GM19193 (cell line): ENCODE data around the gene THSD7A.

Experiments
- POLR2A ChIP-seq: IDR thresholded peaks from 4 replicates; pipeline ENCODE4 v1.6.1; 2011; ENCODE audit not compliant: insufficient read depth, insufficient read length; ENCODE audit errors: extremely low read depth

Gene THSD7A

DNA sequence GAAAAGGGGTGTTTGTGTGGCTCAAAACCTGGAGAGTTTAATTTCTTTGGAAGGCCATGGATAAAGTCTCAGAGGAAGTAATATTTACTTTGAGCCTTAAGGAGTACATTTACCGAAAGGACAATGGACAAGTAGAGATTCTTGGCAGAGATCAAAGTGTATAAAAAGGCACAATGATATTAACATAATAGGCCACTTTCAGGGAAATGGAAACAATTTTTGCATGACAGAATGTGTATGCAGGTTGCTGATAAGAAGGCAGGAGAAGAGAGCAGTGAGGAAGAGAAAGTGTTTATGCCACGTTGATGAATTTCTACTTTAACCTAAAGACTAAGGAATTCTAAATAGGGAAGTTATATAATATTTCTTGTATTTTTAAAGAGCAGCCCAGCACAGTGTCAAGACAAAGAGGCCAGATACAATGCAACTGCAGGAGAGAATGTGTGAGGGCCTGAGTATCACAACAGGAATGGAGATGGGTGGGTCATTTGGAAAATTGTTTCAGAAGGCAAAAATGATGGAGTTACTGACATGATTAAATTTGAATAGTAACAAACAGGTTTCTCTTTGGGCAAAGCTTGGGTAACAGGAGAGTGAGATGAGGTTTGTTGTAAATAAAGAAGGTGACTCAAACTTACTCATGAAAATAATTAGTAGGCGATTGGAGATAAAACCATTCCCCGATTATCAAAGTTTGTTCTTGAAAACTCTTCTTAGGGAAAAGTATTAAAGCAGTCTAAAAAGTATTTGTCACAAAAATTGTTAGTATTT lies 84.1 kb downstream of the THSD7A start:
- TF ChIP-seq POLR2A, result no peak

DNA sequence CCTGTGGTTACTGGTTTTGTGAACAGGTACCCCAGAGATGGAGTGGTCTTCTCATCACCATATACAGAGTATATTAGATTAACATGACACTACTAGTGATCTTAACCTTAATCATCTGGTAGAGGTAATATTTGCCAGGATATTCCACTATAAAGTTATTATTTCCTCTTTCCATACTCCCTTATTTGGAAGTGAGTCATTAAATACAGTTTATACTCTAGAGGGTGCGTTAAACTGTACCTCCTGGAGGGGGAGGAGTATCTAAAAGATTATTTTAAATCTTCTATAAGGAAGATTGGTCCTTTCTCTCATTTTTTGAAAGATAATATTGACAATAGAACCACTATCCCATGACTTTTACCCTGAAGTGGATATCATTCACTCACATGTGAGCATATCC lies 85.4 kb downstream of the THSD7A start:
- TF ChIP-seq POLR2A, result no peak

DNA sequence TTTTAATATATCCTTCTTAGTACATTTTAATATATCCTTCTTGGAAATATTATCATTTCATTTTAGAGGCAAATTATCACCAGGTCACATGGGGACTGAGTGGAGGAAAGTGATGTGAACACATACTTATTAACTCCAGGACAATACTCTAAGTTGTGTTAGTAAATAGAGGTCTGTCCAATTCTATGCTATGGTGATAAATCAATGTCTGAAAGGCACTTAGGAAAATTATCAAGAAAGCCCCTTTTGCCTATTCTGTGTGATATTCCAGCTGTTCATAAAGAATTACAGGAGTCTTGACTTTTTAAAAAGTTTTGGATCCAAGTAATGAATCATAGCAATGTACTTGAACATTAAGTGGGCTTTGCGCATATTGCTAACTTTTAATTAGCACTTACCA lies 88.5 kb downstream of the THSD7A start:
- no peak for TF ChIP-seq POLR2A

DNA sequence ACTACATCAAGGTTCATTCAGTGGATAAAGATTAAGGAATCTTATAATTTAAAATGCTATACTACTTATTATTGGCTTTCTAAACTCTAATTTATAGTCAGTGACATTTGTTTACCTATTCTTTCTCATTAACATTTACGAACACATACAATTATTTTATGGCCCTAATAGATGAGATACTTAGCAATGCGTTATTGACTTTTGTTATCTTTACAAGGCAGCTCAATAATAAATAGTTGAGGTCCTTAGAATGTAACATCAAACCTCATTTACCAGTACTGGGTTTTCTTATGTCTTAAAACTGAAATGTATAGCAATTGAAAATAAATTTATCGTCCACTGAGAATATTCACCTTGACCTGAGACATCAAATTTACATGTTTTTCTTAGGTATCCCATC lies 89.0 kb downstream of the THSD7A start:
- no peak for TF ChIP-seq POLR2A

DNA sequence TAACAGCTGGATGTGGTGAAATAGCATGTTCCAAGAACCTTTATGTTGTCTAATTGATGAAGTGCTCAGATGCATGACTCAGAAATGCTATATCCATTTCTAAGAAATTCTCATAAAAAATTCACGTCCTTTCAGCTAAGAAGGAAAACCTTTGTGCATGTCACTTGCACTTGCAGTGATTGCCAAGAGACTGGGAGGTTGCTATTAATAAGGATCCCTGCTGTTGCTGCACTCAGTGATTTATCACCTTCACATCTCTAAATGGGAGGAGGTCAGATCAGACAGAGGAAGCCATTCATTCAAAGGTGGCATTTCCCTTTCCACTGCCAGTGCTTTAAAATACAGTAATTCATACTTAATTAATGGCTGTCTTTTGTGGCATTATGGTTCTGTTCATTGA lies 89.5 kb downstream of the THSD7A start:
- TF ChIP-seq POLR2A, result no peak

DNA sequence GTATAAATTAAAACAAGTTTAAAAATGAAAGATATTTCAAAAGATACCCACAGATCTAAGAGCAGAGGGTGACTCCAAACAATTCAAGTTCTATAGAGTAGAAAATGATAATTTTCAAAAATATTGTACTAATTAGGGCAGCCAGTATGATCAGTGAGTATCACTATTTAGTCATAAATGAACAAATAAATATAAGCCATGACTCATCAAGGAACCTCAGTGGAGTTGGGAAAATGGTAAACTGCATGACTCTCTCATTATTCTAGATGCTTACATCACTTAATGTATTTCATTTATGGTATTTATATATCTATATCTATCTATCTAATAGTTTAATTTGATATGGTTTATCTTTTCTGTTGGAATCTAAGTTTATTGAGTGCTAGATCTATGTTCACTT lies 94.3 kb downstream of the THSD7A start:
- TF ChIP-seq POLR2A, result no peak

DNA sequence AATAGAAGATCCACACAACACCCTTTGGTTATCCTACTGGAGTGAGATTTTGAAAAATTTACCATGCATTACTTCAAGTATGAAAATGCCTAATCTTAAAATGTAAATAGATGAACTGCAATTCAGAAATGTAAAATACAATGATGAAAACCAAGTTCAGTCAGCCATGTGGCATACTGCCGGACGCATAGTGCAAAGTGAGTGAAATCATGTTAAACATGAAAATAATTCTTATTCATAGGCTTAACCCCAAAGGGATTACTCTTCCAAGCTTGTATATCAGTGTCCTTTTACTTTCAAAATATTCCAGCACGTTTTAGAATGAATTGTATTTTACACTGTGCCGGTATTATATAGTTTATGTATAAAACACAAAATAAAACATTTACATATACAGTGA lies 99.8 kb downstream of the THSD7A start:
- TF ChIP-seq POLR2A, result no peak

DNA sequence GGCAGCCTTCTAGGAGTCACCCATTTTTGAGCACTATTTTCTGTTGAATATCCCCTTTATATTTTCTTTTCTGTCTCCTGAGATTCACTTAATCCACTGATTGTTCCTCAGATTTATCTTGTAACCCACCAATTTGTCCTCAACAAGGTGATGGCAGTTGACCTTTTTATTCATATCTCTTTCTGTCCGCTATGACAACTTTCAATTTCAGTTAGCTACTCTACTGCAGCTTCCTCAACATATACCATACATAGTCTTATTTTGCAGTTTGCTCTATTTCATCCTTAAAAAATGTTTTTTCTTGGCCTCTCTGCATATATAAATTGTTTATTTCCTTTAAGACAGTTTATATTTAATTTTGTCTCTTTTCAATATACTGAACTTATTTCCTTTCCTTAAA lies 101.3 kb downstream of the THSD7A start:
- TF ChIP-seq POLR2A, result no peak

DNA sequence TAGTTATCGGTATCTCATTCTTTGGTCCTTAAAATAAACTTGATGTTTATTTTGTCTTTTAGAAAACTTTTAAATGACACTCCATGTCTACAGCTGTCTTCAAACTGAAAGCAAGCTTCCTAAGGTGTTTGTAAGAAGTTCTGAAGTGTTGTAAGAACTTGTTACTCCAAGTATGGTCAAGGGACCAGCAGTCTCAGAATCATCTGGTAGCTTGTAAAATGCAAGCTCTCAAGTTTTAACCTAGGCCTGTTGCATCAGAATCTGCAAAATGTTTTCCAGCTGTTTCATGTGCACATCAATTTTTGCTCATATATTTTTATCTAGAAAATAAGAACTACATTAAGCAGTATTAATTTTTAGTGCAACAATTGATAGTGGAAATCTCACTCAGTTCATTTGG lies 104.1 kb downstream of the THSD7A start:
- no peak for TF ChIP-seq POLR2A

DNA sequence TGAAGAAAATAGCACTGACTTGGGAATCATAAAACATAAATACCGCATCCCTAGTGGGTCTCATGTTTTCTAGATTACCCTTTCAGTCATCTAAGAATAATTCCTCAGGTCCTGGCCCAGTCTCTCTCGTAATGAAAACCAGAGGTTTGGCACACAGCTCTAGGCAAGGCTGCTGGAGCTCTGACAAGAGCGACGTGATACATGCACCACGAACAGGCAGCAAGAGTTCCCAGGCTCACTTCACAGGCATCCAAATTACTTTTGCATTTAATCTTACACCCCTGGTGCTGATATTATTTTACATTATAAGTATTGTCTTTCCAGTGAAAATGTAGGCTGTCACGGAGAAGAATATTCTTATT lies 105.2 kb downstream of the THSD7A start:
- TF ChIP-seq POLR2A, result no peak

DNA sequence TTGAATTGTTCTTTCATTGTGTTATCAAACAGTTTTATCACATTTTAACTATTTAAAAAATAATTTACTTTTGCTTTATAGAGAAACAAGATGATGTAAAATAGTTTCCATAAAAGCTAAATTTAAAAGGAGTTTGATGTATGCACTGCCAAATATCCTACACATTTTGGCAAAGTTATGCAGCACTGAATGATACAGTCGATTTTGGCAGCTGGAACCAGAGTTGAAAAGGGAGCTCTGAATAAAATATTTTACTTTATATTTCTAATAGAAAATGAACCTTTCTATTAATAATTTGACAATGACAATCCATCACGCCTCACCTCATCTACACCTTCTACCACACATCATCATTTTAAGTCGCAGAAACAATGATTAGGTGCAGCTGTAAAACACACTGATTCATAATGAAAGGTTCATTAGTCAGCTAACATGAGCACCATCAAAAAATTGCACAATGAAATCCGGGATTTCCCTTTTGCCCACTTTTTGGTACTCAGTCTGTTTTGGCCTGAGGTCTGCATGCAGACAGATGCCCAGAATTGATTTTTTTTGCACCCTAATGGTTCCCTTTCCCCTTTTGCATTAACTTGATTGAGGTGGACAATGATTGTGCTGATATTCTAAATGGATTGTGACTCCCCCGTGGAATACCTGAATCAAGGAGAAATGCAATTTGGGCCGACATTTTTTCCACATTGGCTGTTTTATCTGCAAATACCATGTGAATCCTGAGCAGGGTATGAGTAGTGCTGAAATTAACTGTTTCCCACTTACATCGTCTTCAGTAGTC lies 105.8 kb downstream of the THSD7A start:
- TF ChIP-seq POLR2A, result no peak

DNA sequence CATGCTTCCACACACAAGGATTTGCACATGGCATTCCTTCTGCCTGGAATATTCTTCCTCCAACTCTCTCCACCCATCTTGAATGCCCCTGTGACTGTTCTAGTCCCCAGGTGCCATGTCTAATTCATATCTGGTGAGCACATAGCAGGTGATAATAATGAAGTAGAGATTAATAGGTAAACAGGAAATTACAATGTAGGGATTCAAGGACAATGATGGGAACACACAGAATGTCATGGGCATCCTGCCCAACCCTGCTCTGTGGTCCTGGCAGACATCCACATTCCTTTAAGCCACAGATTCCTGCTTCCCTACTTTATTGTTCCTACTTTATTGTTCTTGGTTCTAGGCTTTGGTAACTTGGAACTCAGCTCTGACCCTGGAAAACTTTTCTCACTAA lies 115.8 kb downstream of the THSD7A start:
- no peak for TF ChIP-seq POLR2A

DNA sequence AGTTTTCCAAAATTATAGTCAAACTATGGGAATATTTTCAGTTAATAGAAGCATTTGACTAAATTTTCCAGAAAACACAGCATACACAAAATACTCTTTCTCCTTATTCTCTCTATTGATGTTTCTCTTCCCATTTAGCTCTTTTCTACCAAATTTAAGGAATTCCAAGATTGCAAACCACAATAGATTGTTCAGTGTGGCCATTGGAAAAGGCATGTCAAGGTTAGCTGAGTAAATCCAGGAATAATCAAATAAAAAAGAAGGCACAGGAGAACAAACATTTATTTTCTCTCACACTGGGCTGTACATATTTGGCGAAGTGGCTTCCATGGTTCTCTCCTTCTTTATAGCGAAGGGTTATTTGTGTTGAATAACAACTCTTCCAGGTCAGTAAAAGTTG lies 117.3 kb downstream of the THSD7A start:
- TF ChIP-seq POLR2A, result no peak

DNA sequence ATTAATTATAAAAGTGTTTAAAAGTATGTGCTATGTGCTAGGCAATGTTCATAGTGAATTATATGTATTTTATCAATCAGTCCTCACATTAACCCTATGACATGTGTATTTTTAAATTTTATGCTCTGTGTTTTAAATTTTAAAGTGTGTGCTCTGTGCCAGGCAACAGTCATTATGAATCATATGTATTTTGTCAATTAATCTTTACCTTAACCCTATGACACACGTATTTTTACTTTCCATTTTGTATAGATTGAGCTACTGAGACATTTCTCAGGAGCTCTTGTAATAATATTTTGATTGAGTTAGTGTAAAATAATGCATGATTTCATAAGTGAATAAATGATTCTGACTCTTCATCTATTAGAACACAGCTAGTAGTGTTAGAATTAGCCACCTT lies 117.8 kb downstream of the THSD7A start:
- TF ChIP-seq POLR2A, result no peak

DNA sequence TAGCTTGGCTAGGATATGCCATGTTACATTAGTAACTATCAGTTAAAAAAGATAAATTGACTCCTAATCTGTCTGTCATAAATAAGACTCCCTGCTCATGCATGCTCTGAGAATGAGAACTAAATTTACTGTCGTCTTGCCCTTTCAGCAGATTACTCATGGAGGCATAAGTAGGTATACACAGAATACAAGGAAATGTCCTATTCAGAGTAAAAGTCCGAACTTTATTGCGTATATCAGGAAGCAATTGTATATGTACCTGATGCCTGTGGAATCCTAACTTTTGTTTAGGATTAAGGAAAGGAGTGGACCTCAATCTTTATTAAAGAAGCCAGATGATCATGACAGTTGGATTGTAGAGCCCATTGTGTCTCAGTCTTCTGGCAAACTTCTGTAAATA lies 118.6 kb downstream of the THSD7A start:
- TF ChIP-seq POLR2A, result no peak

DNA sequence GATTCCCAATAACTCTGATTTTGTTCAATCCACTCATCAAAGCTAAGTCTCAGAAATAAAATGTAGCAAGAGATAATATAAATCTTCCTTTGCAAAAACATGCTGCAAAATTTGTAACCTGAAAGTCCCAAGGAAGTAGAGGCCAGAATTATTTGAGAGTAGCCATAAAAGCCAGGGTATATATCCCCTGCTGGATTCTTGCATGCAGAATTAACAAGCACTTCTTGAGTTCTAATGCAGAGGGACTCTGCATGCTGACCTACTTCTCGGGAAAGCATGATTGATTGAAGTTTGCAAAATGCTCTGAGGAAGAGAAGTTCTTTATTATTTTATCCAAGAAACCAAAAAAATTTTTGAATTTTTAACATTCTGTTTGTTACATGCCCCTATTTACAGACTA lies 121.6 kb downstream of the THSD7A start:
- no peak for TF ChIP-seq POLR2A
